Hematopoietic multipotent progenitor cell treated with erythropoietin and hydrocortisone succinate and interleukin-3 and kit ligand, for 6 days (in vitro differentiated cells): ENCODE results near the gene ST8SIA6.

Source experiments
- DNase-seq: peaks from one replicate; pipeline ENCODE4 v3.0.0-alpha.2; 2015

ST8SIA6 gene

GRCh38 chr10:17383801-17384555 lies 70.4 kb downstream of the ST8SIA6 start:
- no peak for DNase-seq

- DNase-seq = no peak
These were observed 72.8 kb downstream of the ST8SIA6 start for GRCh38 chr10:17381502-17382142.

GRCh38 chr10:17380888-17381287 lies 73.5 kb downstream of the ST8SIA6 start:
- DNase-seq = no peak

GRCh38 chr10:17380016-17380415 lies 74.4 kb downstream of the ST8SIA6 start:
- no peak for DNase-seq

GRCh38 chr10:17379151-17379690 lies 75.2 kb downstream of the ST8SIA6 start:
- no peak for DNase-seq

- peak; percentile 46 for DNase-seq
These were observed 78.3 kb downstream of the ST8SIA6 start for GRCh38 chr10:17375936-17376584.

- DNase-seq = no peak
These were observed 85.6 kb downstream of the ST8SIA6 start for GRCh38 chr10:17368708-17369272.

GRCh38 chr10:17366705-17367104 lies 87.7 kb downstream of the ST8SIA6 start:
- DNase-seq = no peak

GRCh38 chr10:17365402-17365801 lies 89.0 kb downstream of the ST8SIA6 start:
- DNase-seq = no peak

- no peak for DNase-seq
These were observed 95.9 kb downstream of the ST8SIA6 start for GRCh38 chr10:17358461-17358860.

- no peak for DNase-seq
These were observed 96.6 kb downstream of the ST8SIA6 start for GRCh38 chr10:17357781-17358180.

- no peak for DNase-seq
These were observed 97.6 kb downstream of the ST8SIA6 start for GRCh38 chr10:17356820-17357219.

- DNase-seq = no peak
These were observed 99.6 kb downstream of the ST8SIA6 start for GRCh38 chr10:17354781-17355180.

GRCh38 chr10:17353568-17354300 lies 100.7 kb downstream of the ST8SIA6 start:
- no peak for DNase-seq

GRCh38 chr10:17352583-17352982 lies 101.8 kb downstream of the ST8SIA6 start:
- no peak for DNase-seq

- no peak for DNase-seq
These were observed 102.9 kb downstream of the ST8SIA6 start for GRCh38 chr10:17351506-17351905.

GRCh38 chr10:17349717-17350116 lies 104.7 kb downstream of the ST8SIA6 start:
- DNase-seq = no peak

GRCh38 chr10:17348501-17349349 lies 105.7 kb downstream of the ST8SIA6 start:
- DNase-seq = peak; percentile 17

GRCh38 chr10:17348011-17348500 lies 106.3 kb downstream of the ST8SIA6 start:
- DNase-seq = no peak

GRCh38 chr10:17344206-17344605 lies 110.2 kb downstream of the ST8SIA6 start:
- peak; percentile 20 for DNase-seq

- DNase-seq = no peak
These were observed 111.3 kb downstream of the ST8SIA6 start for GRCh38 chr10:17343118-17343517.
